HepG2 (cell line): ENCODE data around the gene AFAP1. TPM values are rescaled to one million over a fixed set of nuclear protein-coding genes. Genes with fewer than 3 reads are reported as not detected.

Experiments used
- ATAC-seq: fragments of 200-7000 bp; cut with Tn5 transposase; 3 replicates; pipeline ENCODE4 v1.9.1; 2020; ENCODE audit warnings: mild to moderate bottlenecking, moderate library complexity
- BruUV-seq: library from RNA; stranded (reverse); fragments of 400-500 nt; replicated peaks from 2 replicates; lab custom pipeline; 2021; lab: Mats Ljungman, UMichigan
- CTCF ChIA-PET: fragments of 300-600 bp; formaldehyde crosslinking; extraction: SDS; loops from one replicate; lab custom pipeline; 2021; ENCODE audit warnings: low total read pairs, inconsistent platforms, low intra/inter-chr PET ratio; lab: Yijun Ruan, JAX
- POLR2A ChIA-PET: fragments of 350-600 bp; sonication (Branson Sonifier 250); formaldehyde crosslinking; loops from one replicate; lab custom pipeline; 2020; ENCODE audit warnings: antibody characterized with exemption, inconsistent platforms; lab: Yijun Ruan, JAX
- DNase-seq: peaks from one replicate; pipeline ENCODE4 v3.0.0-alpha.2; 2015; ENCODE audit warnings: low spot score
- FAIRE-seq: peaks from 3 replicates; lab custom pipeline; 2011; peaks lifted over from hg19 to GRCh38; lab: Jason Lieb, UNC
- H2AFZ ChIP-seq: one replicate; pipeline ENCODE4 v1.6.1; 2011; ENCODE audit warnings: low read length, inconsistent platforms
- H3K27ac ChIP-seq: fragments of 300-600 bp; 3 replicates; pipeline ENCODE4 v1.8.0; 2011; ENCODE audit warnings: mixed run types, mild to moderate bottlenecking, mixed read lengths, low read length, inconsistent platforms; ENCODE audit not compliant: insufficient read depth; ENCODE audit errors: extremely low read length
- H3K27me3 ChIP-seq, 2 experiments: fragments of 200-600 bp in 1 of 2; 2 replicates in 1 of 2; 3 replicates in 1 of 2; pipeline versions ENCODE4 v1.6.0 to v1.8.0; 2011; ENCODE audit warnings: low read length in 2 of 2, mild to moderate bottlenecking in 2 of 2, moderate library complexity in 2 of 2, inconsistent platforms in 1 of 2; ENCODE audit not compliant: insufficient read depth in 2 of 2, control insufficient read depth in 1 of 2
- H3K36me3 ChIP-seq, 2 experiments: fragments of 200-600 bp in 1 of 2; replicated peaks in 1 of 2; 2 replicates in 1 of 2; 3 replicates in 1 of 2; pipeline versions ENCODE4 v1.5.1 to v1.8.0; 2011; ENCODE audit warnings: low read length in 2 of 2, inconsistent platforms in 1 of 2; ENCODE audit not compliant: insufficient read depth in 2 of 2, control insufficient read depth in 1 of 2
- H3K4me1 ChIP-seq: 2 replicates; pipeline ENCODE4 v1.5.1; 2012; ENCODE audit warnings: low read length, inconsistent platforms; ENCODE audit not compliant: insufficient read depth
- H3K4me2 ChIP-seq: 2 replicates; pipeline ENCODE4 v1.6.0; 2011; ENCODE audit warnings: low read depth, low read length, inconsistent platforms
- H3K4me3 ChIP-seq, 3 experiments: fragments of 200-600 bp in 1 of 3; sonication (generic), shearing (Covaris generic) in 1 of 3; replicated peaks in 1 of 3; 2 replicates each; pipeline ENCODE4 v1.5.1; 2011 to 2016; ENCODE audit warnings: low read length in 3 of 3, inconsistent platforms in 2 of 3, low read depth in 2 of 3, mild to moderate bottlenecking in 2 of 3, control low read depth in 1 of 3, mixed read lengths in 1 of 3; ENCODE audit not compliant: insufficient read depth in 1 of 3
- H3K79me2 ChIP-seq: one replicate; pipeline ENCODE4 v1.6.1; 2011; ENCODE audit warnings: low read length, inconsistent platforms; ENCODE audit not compliant: insufficient read depth
- H3K9ac ChIP-seq: 2 replicates; pipeline ENCODE4 v1.6.0; 2011; ENCODE audit warnings: mild to moderate bottlenecking, low read depth, low read length, inconsistent platforms; ENCODE audit not compliant: insufficient read depth
- H3K9me3 ChIP-seq: 2 replicates; pipeline ENCODE4 v1.5.1; 2012; ENCODE audit warnings: mild to moderate bottlenecking, low read length
- H4K20me1 ChIP-seq: 2 replicates; pipeline ENCODE4 v1.6.0; 2011; ENCODE audit warnings: inconsistent platforms, mild to moderate bottlenecking, low read length, moderate library complexity; ENCODE audit not compliant: insufficient read depth
- CHD2 ChIP-seq: IDR thresholded peaks from 2 replicates; pipeline ENCODE4 v1.6.1; 2011; ENCODE audit warnings: low read depth, low read length, improper control_type of control experiment
- HOXD1 ChIP-seq: sonication (generic); formaldehyde crosslinking; IDR thresholded peaks from 2 replicates; pipeline ENCODE4 v1.5.0; 2020; ENCODE audit warnings: missing genetic modification reagents
- KDM3A ChIP-seq: IDR thresholded peaks from 2 replicates; pipeline ENCODE4 v1.6.1; 2018; ENCODE audit warnings: low read depth, missing compliant biosample characterization
- PITX1 ChIP-seq: sonication (generic); formaldehyde crosslinking; IDR thresholded peaks from 2 replicates; pipeline ENCODE4 v1.5.1; 2020; ENCODE audit warnings: mild to moderate bottlenecking, missing genetic modification reagents
- ZBTB7A ChIP-seq: sonication (generic); formaldehyde crosslinking; IDR thresholded peaks from 2 replicates; pipeline ENCODE4 v1.8.0; 2022; ENCODE audit warnings: mild to moderate bottlenecking, missing genetic modification reagents
- WGBS: methylation state at CpG from one replicate; pipeline ENCODE4 v1.1.6; 2017; ENCODE audit warnings: low lambda C conversion rate; 5-methylcytosine and 5-hydroxymethylcytosine counted together
- in situ Hi-C: cut with HindIII; loops from 2 replicates; pipeline ENCODE4 v1.10.0; 2017; ENCODE audit warnings: low pct_unique_long_range_greater_than_20kb; ENCODE audit not compliant: extremely low pct_ligation_motif_present
- intact Hi-C: fragments of 100-400 bp; cut with micrococcal nuclease; formaldehyde crosslinking; loops from one replicate; pipeline ENCODE4 v1.10.0; 2022; ENCODE audit not compliant: unreplicated experiment
- polyA plus RNA-seq, 8 experiments: library from polyadenylated mRNA; depleted of rRNA in 3 of 8; stranded (reverse) in 7 of 8; unstranded in 1 of 8; fragments of >200 nt; fragmentation: Illumina TruSeq in 4 of 8; extraction: Trizol in 4 of 8; gene quantifications; 2 replicates each; pipeline versions ENCODE4 v1.2.1 to v1.2.3, GENCODE V29; 2011 to 2016; ENCODE audit warnings: low read depth in 4 of 8, missing spikeins in 1 of 8, mixed read lengths in 1 of 8; ENCODE audit not compliant: insufficient read depth in 1 of 8
- total RNA-seq, 5 experiments: library from RNA; depleted of rRNA; stranded (reverse); fragments of >200 nt; fragmentation: Illumina TruSeq; extraction: Trizol; gene quantifications; 2 replicates each; pipeline ENCODE4 v1.2.3, GENCODE V29; 2016; ENCODE audit warnings: low read depth in 1 of 5
- TF ChIP-seq, protein P1 (sequence below): sonication (generic); formaldehyde crosslinking; IDR thresholded peaks from 2 replicates; pipeline ENCODE4 v1.5.0; 2020; ENCODE audit warnings: missing genetic modification reagents
- TF ChIP-seq, protein P2 (sequence below): IDR thresholded peaks from 2 replicates; pipeline ENCODE4 v1.6.1; 2016; ENCODE audit warnings: control low read depth

The AFAP1 gene
- total and polyA plus RNA-seq, 2 of the 13 experiments (the other 11 are each of a cell fraction or from before 2014, with no cell fraction given), result 2.5 TPM

DNA sequence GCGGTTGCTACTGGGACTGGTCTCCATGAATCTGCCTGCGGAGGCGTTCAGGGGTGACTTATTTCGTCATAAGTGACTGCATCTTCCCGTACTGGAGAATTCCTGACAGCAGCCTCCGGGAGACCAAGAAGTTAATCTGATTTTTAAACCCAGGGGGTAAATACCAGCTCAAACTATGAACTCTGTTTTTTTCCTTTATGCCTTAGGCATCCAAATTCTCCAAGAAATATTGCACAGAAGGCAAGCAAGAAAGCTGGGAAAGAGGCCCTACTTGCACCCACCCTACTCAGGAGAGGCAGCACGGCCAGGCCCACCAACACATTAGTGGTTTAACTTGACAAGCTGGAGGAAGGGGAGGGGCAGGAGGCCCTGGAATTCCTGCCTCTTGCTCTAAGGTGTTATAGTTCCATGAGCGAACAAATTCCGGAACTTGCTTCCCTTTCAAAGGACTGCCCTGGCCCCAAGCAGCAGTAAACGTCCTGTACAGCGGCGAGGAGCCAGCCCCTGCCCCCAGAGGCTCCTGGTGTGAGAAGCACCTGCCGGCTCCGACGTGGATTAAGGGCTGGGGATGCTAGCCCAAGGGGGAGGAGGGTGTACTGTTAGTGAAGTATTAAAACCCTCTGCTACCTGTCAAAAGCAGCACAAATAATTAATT lies 177.2 kb downstream of the AFAP1 start:
- no TSS peak for BruUV-seq
- Histone ChIP-seq H3K36me3 (peaks cover 2 to 4% of the 10 kb centered on the region in 2 experiments; a peak in 1 of 5 replicates), H3K79me2 (no peaks in the 10 kb centered on the region), H3K4me3 (no peak overlapping the region), H3K27ac (no peak overlapping the region), H4K20me1 (no peaks in the 10 kb centered on the region), H3K4me2 (no peak overlapping the region), H3K27me3 (no peaks in the 10 kb centered on the region), H3K4me1 (peaks cover 66% of the 10 kb centered on the region), H3K9me3 (no peaks in the 10 kb centered on the region), H2AFZ (no peak overlapping the region), H3K9ac (no peak overlapping the region)
- ChIA-PET POLR2A (no interaction called here), CTCF (interaction anchor here (1.1 to 1.9 kb wide), 3 partner anchors 8 to 225 kb away, joined by 3 to 13 read pairs (median 6); no protein-coding TSS in a partner anchor)
- TF ChIP-seq, protein P1, sequence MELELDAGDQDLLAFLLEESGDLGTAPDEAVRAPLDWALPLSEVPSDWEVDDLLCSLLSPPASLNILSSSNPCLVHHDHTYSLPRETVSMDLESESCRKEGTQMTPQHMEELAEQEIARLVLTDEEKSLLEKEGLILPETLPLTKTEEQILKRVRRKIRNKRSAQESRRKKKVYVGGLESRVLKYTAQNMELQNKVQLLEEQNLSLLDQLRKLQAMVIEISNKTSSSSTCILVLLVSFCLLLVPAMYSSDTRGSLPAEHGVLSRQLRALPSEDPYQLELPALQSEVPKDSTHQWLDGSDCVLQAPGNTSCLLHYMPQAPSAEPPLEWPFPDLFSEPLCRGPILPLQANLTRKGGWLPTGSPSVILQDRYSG (CRISPR knock-in tag), result no peak
- TF ChIP-seq CHD2 (no peak), KDM3A (CRISPR knock-in tag) (no peak), ZBTB7A (CRISPR knock-in tag) (no peak), HOXD1 (CRISPR knock-in tag) (no peak), PITX1 (no peak)
- TF ChIP-seq, protein P2, sequence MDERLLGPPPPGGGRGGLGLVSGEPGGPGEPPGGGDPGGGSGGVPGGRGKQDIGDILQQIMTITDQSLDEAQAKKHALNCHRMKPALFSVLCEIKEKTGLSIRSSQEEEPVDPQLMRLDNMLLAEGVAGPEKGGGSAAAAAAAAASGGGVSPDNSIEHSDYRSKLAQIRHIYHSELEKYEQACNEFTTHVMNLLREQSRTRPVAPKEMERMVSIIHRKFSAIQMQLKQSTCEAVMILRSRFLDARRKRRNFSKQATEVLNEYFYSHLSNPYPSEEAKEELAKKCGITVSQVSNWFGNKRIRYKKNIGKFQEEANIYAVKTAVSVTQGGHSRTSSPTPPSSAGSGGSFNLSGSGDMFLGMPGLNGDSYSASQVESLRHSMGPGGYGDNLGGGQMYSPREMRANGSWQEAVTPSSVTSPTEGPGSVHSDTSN (CRISPR knock-in tag), result no peak
- DNase-seq (no peak), ATAC-seq (no peak), FAIRE-seq (no peak)
- 91% methylated on average over 12 of the region's 15 CpGs for WGBS
- intact Hi-C loops (no loop called here), in situ Hi-C loops (no loop called here)
